Gastrocnemius medialis (tissue), 4 donors: ENCODE results near the gene OTC.

Experiments
- CTCF ChIP-seq, 5 experiments: fragments of 450-650 bp in 3 of 5; fragments of 200-600 bp in 2 of 5; sonication (generic) in 2 of 5; IDR thresholded peaks in 4 of 5; conservative IDR thresholded peaks in 1 of 5; 1 replicate in 4 of 5; 2 replicates in 1 of 5; pipeline ENCODE4 v1.5.1; 2016 to 2019; ENCODE audit warnings: antibody characterized with exemption in 5 of 5, mild to moderate bottlenecking in 3 of 5, moderate library complexity in 3 of 5
- POLR2A ChIP-seq, 2 donors: fragments of 450-650 bp; IDR thresholded peaks; one replicate each; pipeline ENCODE4 v1.6.1; 2017; ENCODE audit warnings: antibody characterized with exemption in 2 of 2, mild to moderate bottlenecking in 2 of 2, moderate library complexity in 2 of 2

- TF ChIP-seq CTCF (IDR thresholded peaks at IDR 0.05 in 4 of 5, conservative IDR thresholded peaks at IDR 0.05 in 1 of 5) (peak in 1 of 5 experiments; percentile 17), POLR2A (IDR thresholded peaks at IDR 0.05) (no peak)
These were observed 48.4 kb upstream of the OTC start for GRCh38 chrX:38304010-38304409.
